Stimulated activated CD4-positive, alpha-beta T cell treated with anti-CD3 and anti-CD28 coated beads, Interleukin-1b, Interleukin-23, amount 100 ng/mL, for 1 hour (primary cell): ENCODE results near the gene TTC1.
A peak's percentile ranks its signal among the peaks of the same experiment; 100 is the strongest.
"Not testable (repeated sequence)": the region's sequence is repeated elsewhere in the genome, so short reads cannot be mapped to it uniquely, and the experiment has no call there.

Experiments
- DNase-seq, 2 donors: peaks; one replicate each; pipeline ENCODE4 v3.0.0-alpha.2; 2020; ENCODE audit warnings: low read depth in 2 of 2

TTC1 gene, protein sequence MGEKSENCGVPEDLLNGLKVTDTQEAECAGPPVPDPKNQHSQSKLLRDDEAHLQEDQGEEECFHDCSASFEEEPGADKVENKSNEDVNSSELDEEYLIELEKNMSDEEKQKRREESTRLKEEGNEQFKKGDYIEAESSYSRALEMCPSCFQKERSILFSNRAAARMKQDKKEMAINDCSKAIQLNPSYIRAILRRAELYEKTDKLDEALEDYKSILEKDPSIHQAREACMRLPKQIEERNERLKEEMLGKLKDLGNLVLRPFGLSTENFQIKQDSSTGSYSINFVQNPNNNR

DNA sequence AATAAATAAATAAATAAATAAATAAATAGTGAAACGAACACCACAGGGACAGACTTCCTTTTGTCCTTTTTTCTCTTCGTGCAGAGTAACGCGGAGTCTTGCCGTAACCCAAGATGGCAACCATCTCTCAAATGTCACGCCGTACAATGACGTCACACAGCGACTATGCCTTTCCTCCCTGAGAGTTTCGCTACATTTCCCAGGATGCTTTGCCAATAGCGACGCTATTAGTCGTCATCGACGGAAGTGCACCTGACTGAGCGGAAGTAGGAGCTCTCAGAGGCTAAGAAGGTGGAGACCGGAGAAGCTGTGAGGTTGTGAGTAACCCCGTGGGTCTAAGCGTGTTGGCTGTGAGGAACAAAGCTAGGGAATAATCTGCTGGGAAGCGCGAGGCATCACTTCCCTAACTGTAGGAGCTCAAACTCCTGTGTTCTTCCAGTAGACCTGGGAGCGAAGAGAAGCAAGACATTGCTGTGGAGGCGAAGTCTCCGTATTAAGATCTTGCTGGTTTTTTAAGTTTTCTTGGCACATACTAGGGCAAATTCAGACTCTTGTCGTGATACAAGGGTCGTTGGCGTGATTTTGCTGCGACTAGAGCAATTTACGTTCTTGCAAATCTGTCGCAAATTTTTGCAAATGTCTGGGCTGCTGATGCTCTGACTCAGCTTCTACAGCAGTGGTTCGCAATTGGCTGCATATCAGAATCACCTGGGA lies at the start of gene TTC1:
Gene TTC1 (plus strand): TSS at position 263 of the 714 bp plus-strand sequence. CDS start 1,390 bp downstream, outside the sequence.
- DNase-seq = peak; percentile 76 to 79

DNA sequence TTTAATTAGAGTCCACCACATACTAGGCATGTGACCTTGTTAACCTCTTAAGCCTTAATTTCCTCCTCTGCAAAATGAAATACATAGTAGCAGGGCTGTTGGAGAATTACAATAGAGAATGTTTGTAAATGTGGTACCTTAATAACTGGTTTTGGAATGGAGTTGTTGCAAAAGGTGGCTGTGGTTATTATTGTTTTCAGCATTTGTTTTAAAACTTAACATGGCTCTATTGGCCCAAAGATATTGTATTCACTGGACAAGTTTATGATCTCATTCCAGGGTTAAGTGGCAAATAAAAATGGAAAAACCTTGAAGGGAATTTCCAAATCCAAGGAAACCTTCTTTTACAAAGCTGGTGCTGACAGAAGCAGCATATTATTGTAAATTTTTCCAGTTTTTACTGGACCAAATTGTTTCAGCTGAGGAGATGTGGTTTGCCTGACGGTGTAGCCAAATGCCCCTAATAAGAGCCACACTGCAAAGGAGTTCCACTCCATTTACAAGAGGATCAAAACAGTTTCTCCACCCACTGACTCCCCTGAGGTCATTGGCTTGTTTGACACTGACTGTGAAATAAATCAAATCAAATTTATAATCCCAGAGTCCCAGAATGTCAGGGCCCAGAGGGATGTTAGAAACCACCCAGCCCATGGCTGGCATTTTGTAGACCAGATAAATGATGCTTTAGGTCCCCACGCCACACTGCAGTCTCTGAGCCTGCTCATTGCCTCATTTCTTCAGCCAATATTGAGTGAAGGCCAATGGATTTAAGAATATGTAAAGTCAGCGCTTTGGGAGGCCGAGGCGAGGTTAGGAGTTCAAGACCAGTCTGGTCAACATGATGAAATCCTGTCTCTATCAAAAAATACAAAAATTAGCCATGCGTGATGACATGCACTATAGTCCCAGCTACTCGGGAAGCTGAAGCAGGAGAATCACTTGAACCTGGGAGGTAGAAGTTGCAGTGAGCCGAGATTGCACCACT lies 47.5 kb upstream of the TTC1 start:
- no peak for DNase-seq

DNA sequence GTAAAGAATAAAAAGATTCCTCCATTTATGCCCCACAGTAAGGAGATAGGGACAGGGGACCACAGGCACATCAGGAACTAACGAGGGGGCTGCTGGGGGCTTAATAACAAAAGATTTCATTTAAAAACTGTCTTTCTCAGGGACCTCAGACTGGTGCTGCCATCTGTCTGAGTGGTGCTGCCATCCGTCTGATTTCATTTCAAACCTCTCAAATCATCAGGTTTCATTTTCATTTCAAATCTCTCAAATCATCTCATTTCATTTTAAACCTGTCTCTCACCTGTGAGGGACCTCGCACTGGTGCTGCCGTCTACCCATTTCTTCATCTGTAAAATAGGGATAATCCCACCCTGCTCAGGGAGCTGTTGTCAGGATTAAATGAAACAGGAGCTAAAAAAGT lies 46.7 kb upstream of the TTC1 start:
- DNase-seq = no peak

DNA sequence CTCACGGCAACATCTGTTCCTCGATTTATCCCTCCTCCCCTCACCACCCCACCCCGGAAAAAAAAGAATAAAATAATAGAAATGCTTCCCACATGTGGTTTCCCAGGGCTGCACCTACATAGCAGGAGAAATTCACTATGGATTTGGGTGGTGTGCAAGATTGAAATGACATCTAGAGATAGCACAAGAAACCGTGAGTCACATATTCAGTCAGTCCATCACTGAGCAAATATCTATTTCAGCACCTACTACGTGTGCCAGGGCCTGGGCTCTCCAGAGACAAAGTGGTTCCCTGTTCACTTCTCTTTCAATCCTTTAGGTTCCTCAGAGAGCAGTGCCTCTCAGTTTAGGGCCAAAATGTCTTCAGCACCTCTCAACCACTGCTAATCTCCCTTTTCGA lies 45.0 kb upstream of the TTC1 start:
- DNase-seq = no peak

DNA sequence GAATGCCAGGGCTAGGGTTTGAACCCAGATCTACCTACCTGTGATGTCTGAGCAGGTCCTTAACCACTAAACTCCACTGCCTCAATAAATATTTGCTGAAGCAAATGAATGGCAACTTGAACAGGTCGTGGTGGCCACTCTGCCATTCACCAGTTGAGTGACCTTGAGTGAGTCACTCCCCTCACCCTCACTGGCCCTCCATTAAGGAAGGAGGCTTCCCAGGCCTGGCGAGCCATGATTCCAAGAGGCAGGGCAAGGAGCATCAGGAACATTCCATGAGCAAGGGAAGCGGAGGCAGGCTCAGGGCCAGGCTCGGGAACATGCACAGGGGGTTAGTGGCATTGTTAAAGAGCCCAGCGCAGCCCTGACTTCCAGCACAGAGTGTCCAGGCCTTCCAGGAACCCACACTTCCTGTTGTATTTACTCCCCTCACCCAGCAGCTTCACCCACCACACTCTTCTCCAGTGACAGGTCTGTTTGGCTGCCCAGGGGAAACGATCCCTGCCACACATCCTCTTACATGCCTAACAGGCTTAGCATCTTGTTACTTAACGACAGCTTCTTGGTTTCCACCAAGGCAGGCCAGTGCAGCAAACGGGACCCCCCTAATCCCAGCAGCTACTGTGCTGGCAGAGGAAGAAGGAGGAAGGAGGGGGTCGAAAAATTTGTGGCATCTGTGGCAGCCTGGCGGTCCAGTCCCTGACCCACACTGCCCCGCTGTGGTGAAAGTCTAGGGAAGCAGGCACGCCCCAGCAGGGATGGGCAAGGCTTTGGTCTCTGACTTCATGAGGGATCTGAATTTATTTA lies 43.7 kb upstream of the TTC1 start:
- no peak for DNase-seq

DNA sequence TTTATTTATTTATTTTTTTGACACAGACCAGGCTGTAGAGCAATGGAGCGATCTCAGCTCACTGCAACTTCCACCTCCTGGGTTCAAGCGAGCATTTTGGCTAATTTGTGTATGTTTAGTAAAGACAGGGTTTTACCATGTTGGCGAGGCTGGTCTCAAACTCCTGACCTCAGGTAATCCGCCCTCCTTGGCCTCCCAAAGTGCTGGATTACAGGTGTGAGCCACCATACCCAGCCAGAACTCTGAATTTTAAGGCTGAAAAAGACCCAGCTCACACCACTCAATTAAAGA lies 43.2 kb upstream of the TTC1 start:
- DNase-seq = not testable (repeated sequence)

DNA sequence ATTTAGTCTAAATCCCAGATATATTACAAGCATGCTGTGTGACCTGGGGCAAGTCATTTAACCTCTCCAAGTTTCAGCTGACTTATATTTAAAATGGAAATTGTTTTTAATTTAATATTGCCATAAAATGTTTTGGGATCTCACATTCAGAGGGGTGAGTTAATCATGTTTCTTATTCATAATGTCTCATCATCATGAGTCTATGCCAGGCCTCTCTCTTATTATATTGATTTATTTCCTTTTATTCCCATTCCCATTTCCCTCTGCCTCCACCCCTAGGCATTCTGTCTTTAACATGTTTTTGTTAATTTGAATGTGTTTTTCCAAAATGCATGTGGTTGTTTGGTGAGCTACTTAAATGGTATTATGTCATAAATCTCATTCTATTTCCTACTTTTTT lies 39.0 kb upstream of the TTC1 start:
- DNase-seq = no peak

DNA sequence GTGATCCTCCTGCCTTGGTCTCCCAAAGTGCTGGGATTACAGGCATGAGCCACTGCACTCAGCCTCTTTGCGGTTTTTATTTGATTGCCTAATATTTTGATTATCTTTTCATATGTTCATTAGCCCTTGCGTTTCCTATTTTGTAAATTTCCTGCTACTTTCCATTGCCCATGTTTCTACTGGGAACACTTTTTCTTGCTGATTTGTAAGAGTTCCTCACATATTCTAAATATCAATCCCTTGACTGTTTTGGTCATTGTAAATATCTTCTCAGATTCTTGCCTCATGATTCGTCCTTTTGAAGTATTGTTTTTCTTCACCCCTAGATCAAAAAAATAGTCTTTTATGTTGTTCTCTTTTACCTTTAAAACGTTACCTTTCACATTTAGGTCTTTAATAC lies 37.9 kb upstream of the TTC1 start:
- DNase-seq = no peak

DNA sequence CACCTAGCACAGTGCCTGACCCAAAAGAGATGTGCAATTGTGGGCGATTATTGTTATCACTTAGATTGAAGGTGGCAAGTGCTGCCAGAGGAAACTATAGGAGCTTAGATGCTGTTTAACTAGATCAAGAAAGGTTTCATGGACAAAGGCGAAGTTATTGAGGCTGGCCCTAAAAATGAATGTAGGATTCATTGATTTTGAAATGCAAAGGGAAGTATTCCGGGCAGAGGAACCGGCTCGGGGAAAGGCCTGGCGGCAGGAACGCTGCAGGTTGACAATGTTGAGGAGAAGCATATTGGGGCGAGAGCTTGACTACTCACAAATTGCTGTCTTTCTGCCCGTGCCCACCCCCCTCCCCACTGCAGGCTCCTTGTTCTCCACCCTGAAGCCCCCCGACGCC lies 37.4 kb upstream of the TTC1 start:
- DNase-seq = no peak

DNA sequence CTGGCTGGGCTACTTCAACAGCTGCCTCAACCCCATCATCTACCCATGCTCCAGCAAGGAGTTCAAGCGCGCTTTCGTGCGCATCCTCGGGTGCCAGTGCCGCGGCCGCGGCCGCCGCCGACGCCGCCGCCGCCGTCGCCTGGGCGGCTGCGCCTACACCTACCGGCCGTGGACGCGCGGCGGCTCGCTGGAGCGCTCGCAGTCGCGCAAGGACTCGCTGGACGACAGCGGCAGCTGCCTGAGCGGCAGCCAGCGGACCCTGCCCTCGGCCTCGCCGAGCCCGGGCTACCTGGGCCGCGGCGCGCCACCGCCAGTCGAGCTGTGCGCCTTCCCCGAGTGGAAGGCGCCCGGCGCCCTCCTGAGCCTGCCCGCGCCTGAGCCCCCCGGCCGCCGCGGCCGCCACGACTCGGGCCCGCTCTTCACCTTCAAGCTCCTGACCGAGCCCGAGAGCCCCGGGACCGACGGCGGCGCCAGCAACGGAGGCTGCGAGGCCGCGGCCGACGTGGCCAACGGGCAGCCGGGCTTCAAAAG lies 36.9 kb upstream of the TTC1 start:
- no peak for DNase-seq

DNA sequence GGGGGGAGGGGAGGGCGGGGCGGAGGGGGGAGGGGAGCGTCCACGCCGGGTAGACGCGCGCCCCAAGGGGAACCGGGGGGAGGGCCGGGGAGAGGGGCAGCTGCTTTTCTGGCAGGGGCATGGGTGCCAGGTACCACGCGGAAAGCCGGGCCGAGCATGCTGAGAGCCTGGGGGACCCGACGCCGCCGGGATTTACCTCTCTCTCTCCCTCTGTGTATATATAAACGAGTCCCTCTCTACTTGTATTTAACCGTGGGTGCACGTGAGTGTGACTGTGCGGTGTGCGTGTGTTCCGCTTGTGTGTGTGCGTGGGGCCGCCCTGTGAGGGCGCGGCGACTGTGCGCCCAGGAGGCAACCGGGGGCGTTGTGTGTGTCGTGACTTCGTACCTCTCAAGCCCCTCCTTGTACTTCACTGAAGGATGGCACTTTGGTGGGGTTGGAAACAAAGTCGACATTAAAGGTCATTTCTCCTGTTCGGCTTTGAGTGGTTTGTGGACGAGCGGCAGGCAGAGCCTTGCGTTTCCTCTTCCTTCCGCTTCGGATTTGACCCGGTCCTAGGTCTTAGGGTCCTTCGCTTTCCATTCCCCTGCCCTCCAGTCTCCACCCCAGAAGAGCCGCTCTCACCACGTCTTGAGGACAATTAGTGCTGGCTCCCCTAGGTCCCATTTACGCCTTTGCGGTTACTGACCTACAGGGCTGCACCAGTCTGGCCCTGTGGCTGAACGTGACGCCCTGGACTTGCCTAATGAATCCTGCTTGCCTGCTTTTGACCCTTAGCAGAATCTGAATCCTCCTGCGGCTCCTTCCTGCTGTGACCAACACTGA lies 36.2 kb upstream of the TTC1 start:
- no peak for DNase-seq

DNA sequence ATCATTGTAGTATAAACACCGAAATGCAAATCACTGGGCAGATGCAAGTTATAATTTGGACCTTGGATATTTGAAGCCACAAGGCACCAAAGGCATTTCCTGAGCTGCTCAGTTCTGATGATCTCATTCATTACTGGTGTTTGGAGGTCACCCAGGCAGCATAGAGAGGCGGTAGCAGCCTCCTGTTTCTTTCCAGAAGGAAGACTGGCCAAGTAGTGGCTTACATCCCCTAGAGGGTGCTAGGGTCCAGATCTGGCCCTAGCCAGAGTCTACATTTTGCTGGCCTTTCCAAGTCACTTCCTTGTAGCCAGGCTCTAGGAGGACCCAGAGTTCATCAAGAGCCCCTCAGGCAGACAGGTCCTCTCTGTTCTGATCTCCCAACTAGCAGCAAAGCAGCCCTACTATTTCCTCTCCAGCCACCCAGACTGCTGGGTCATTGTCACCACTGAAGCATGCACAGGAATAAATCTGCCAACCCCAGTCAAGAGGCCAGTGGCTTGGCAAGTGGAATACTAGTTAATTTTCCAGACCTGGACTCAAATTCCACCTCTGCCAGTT lies 33.4 kb upstream of the TTC1 start:
- DNase-seq = no peak

DNA sequence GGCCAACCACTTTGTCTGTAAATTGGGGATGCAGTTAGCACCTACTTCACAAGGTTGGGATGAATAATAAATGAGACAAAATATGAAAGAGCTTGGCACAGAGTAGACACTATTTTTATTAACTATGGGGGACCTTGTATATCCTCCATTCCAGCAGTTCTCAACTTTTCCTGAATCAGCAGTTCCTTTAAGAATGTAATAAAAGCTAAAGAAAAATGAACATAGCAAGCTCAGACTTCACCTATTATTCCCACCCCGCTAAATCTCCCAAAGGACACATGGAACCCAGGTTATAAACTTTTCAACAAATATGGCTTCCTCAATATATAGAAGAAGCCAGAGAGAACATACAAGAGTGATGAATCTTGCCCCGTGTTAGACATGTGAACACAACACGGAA lies 32.0 kb upstream of the TTC1 start:
- no peak for DNase-seq

DNA sequence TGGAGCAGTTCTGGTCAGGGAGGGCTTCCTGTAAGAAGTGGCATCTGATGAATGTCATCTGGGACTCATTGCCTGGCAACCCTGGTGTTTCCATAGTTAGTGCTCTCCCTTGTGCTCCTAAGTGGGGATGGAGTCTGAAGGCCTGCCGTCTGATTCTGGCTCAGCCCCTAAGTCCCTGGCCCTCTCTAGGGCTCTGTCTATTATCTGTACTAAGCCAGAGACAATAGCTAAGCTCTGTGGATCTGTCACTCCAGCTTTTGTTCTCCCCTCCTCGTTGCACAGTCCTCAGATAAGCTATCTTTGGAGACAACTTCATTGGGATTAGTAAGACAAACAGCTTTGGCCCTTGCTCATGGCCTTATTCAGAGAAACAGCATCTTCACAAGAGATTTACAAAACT lies 30.6 kb upstream of the TTC1 start:
- no peak for DNase-seq

DNA sequence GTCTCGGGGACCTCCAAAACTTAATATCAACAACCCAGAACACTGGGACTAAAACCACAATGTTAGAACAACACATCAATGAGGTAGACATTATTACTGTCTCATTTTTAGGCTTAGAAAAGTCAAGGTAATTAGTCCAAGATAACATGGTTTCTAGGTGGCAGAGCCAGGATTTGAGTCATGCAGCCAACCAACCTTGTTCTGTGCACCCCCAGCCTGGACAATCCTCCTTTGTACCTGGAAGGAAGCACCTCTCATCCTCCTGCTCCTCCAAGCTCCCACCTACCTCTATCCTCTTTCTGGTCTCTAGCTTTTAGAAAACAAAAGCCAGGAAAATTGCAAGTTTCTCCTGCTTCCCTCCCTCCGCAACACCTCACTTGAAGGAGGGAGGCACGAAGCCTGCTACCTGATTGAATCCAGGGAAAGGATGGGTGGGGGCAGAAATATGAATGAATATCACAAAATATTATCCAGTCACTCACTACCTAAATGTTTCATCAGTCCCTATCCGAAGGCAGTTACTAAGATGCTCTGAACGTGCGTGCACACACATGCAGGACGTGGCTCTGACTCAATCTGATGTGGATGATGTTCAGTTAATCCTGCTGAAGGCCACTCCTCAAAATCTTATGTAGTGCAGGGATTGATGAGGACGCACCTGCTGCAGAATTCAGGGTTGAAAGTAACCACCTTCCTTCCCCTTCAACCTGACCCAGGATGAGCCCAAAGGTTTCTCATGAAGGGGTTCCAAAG lies 26.3 kb upstream of the TTC1 start:
- DNase-seq = no peak

DNA sequence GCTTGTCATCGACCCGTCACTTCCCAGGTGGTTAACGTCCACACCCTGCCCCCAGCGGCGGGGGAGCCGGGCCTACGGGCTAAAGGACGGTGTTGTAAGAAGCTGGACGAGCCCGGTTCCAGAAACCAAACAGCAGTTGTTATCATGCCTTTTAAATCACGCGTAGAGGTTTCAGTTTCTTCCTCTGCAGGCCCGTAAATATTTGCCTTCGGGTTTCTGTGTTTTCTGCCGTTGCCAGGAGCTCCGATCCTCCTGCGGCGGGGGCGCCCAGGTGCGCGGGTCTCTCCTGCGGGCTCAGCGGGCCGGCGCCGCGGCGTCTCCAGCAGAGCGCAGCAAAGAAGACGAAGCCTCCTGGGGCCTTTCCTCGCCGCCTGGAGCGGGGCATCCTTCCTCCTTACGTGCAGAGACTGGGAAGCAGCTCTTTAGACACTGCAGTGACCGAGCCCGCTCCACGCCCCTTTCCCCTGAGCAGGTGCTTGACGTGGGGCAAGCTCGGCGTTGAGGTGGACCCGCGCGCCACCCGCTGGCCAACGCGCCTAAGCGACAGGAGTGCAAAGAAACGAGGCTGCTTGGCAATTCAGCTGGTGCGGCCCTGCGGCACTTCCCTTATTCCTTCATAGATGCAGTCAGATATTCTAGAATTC lies 21.8 kb upstream of the TTC1 start:
- DNase-seq = peak; percentile 31 to 59

DNA sequence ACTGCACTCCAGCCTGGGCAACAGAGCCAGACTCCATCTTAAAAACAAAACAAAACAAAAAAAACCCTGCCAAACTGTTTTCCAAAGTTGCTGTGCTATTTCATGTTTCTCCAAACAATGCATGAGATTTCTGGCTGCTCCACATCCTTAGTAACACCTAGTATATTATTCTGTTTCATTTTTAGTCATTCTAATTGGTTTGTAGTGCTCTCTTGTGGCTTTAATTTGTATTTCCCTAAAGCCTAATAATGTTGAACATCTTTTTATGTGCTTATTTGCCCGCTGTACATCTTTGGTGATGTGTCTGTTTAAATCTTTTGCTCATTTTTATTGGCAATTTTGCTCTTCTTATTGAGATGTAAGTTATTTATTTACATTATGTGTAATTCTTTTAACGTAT lies 18.4 kb upstream of the TTC1 start:
- DNase-seq = no peak

DNA sequence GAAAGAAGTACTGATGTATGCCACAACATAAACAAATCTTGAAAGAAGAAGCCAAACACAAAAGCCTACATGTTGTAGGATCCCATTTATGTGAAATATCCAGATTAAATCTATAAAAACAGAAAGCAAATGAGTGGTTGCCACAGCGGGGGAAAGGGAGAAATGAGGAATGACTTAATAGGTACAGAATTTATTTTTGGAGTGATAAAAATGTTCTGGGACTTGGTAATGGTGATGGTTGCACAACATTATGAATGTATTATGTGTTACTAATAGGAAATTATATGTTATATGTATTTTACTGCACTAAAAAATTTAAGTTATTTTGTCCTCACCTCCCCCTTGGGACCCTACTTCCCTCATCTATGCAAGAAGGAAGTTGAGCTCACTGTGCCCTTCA lies 16.4 kb upstream of the TTC1 start:
- DNase-seq = no peak

DNA sequence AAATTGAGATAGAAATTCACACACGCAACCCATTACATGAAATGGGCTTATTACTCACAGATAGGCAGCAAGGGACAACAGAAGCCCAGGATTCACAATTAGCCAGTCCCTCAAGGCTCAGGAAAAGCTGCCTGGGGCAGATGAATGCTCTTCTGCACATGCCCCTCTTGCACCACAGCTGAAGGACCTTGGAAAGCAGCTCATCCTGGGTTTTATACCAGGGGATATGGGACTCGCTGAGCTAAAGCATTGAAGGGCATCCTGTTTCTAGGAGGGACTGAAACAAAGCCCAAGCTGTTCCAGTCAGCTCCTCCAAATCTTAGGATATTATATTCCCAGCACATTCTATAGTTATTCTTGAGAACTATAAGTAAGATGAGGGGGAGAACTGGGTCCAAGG lies 15.7 kb upstream of the TTC1 start:
- DNase-seq = no peak
